ENCODE measurements around the gene NR2C2.
A peak's percentile ranks its signal among the peaks of the same experiment; 100 is the strongest.

GRCh38 chr3:15064835-15065549 lies 117.6 kb downstream of the NR2C2 start, which contains the start of gene MRPS25:
- TF ChIP-seq CTCF (IDR thresholded peaks at IDR 0.05), result no peak
- peak in 1 of 2 donors; percentile 53 for TF ChIP-seq POLR2A (IDR thresholded peaks at IDR 0.05)
